ENCODE results near the gene MTHFD1L.

Gene MTHFD1L

DNA sequence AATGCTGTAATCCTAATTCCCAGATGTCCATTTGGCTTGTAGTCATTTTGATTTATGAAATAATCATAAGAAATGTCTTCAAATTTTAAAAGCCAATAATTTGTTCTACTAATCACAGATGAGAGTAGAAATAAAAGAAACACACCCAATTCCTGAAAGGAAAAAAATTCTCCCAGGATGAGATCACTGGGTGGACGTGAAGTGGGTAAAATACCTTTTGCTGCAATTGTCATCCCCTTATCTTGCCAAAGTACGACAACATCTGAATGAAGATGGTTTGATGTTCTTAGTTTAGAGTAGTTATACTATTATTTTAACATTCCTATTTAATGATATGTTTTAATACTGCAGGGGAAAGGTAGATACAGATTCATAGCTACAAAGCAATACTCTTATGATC lies 33.7 kb downstream of the MTHFD1L start:
- DNase-seq: no peak

- no peak for DNase-seq
Measured at GRCh38 chr6:150900049-150900448, 34.5 kb downstream of the MTHFD1L start.

GRCh38 chr6:150902142-150902776 lies 36.8 kb downstream of the MTHFD1L start:
- no peak for DNase-seq

- no peak for DNase-seq
Measured at GRCh38 chr6:150905769-150906168, 40.3 kb downstream of the MTHFD1L start.

- no peak for DNase-seq
Measured at GRCh38 chr6:150906641-150907326, 41.3 kb downstream of the MTHFD1L start.

DNA sequence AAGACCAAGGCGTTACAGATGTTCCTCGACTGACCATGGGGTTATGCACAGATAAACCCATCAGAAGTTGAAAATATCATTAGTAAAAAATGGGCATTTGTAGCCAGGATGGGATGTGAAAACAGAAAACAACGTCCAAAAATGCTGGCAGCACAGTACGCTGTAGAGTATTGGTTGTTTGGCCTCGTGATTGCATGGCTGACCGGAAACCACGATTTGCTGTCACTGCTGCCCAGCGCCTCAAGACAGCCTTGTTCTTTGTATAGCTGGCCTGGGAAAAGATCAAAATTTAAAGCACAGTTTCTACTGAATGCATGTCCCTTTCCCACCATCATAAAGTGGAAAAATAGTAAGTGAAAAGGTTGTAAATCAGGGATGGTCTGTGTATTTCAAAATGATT lies 41.9 kb downstream of the MTHFD1L start:
- no peak for DNase-seq

DNA sequence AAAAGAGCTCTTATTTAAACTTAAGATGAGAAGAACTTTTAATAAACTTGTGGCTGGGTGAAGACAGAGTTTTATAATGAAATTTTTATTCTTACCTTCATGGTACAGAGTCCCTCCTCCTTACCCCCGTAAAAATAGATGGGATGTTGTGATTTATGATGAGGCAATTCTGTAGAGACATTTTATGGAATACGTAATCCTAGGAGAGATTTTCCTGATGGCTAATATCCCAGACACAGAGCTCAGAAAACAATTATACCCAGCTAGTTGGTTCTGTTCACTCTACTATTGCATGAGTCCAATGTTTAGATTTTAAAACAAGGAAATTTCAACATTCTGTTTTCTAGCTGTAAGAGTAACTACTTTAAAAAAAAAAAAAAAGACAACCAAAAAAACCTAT lies 43.4 kb downstream of the MTHFD1L start:
- no peak for DNase-seq

DNA sequence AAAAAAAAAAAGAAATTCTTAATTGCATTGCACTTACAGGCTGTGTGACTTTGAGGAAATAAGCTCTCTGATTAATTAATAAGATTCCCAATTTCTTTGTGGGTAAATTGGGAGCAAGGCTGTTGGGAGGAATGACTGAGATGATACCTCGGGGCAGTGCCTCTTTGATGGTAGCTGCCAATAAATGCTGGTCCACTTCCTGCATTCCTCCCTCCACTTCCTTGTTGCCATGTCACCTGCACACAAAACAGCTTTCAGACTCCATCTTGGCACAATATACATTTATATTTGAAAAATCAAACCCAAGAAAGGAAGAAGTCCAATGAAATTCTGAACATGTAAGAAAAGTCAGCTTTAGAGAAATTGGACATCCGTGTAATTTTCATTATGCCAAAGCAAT lies 45.1 kb downstream of the MTHFD1L start:
- no peak for DNase-seq

DNA sequence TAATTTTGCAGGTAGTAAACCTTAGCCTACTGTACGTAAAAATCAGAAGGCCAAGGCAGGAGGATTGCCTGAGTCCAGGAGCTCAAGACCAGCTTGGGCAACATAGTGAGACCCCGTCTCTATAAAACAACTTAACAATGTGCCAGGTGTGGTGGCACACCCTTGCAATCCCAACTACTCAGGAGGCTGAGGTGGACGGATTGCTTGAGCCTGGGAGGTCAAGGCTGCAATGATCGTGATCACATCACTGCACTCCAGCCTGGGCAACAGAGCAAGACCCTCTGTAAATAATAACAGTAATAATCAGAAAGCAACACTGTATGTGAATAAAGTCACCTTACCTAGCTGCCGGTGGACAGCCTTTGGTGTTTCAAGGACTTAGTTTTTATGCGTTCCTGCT lies 48.9 kb downstream of the MTHFD1L start:
- DNase-seq: no peak

GRCh38 chr6:150915131-150915879 lies 49.8 kb downstream of the MTHFD1L start:
- no peak for DNase-seq

DNA sequence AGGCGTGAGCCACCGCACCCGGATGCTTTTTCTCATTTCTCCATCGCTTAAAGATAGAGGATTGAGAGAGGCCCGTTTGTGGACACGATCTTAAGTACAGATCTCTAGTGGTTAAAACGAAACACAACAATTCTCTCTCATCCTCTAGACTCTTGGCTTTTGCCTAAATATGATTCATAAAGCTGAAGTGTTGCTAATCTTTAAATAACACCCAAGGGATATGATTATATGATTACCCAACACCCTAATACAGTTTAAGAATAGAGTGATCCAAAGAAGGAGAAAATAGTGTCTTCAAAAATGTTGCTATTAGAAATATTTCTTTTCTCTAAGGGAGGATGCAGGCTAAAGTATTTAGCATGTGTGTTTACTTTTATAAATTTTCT lies 50.4 kb downstream of the MTHFD1L start:
- DNase-seq: no peak

DNA sequence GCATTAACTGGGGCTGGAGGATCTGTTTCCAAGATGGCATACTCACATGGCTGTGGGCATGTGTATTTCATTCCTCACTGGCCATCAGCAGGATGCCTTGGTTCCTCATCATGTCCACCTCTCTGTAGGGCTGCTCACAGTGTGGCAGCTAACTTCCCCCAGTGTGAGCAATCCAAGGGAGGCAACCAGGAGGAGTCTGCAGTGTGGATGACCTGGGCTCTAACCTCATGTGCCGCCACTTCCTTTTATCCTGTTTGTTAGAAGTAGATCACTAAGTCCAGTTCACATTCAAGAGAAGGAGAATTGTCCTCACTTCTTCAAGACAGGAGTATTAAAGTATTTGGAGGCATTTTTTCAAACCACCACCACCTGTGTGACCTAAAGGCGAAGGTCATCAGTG lies 54.4 kb downstream of the MTHFD1L start:
- no peak for DNase-seq

- DNase-seq: no peak
Measured at GRCh38 chr6:150922137-150922536, 56.6 kb downstream of the MTHFD1L start.

GRCh38 chr6:150924808-150925589 lies 59.5 kb downstream of the MTHFD1L start:
- DNase-seq: no peak

- DNase-seq: no peak
Measured at GRCh38 chr6:150925590-150925928, 60.1 kb downstream of the MTHFD1L start.

GRCh38 chr6:150925976-150926375 lies 60.5 kb downstream of the MTHFD1L start:
- DNase-seq: no peak

DNA sequence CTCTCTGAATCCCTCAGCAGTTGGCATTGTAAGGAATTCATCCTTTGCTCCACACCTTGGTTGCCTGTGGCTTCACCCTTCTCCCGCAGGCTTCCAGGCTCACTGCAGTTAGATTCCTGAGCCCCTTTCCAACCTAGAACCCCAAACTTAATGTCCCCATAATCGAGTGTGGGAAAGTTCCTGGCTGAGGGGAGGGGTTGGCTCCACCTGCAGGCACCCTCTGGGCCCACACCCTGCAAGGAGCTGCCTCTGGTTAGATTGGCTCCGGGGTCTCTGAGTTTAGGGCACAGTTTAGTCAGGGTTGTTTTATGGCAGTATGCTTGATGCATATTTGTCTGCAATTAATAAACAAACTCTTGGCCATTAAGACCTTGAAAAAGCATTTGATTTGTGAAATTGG lies 63.4 kb downstream of the MTHFD1L start:
- DNase-seq: no peak

DNA sequence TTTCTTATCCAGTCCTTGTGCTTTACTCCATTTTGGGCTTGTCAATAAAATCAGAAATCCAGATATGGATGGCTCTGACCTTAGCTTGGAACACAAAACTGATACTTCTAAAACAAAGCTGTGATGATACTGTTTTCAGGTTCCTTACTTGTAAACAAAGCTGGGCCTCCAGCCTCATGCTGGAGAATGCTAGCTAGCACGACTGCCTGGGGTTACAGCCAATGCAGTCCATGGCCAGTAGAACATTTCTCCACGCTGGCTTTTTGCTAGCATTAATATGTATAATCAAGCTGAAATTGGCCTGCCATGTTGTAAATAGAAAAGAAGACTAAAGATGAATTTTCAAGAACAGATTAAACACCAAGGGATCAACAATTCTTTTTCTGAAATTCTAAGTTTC lies 63.9 kb downstream of the MTHFD1L start:
- DNase-seq: no peak

DNA sequence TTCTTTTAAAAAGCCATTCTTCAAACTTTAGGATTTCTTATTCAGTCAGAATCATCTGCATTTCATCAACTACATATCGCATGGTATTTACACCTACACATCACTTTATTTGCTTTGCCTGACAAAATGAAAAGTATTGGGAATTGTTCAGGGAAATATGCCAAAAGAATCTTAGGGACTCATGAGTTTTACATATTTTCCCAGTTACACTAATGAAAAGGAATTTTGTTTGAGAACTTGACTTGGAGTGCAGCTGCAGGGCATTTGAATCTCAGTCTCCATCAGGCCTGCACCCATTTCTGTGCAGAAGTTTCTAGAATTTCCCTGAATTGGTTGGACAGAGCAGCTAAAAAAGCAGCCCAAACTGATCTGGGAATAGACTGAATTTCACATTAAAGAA lies 65.3 kb downstream of the MTHFD1L start:
- no peak for DNase-seq

GRCh38 chr6:150931405-150931804 lies 65.9 kb downstream of the MTHFD1L start:
- no peak for DNase-seq

- DNase-seq: no peak
Measured at GRCh38 chr6:150932996-150933395, 67.5 kb downstream of the MTHFD1L start.

DNA sequence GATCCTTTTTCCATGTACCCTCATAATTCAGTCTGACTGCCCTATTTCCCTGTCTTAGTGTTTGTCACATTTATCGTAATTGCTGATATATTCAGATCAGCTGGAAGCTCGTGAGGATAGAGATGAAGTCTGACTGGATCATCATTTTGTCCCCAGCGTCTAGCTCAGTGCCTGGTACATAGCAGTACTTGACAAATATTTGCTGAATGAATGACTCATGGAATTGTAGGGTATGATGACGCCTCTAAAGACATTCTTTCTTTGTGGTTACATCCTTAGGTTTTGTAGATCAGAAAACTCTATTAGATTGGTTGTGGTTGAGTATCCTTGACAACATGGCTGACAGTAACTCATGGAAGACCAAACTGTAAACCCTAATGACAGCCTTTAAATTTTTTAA lies 68.9 kb downstream of the MTHFD1L start:
- no peak for DNase-seq

DNA sequence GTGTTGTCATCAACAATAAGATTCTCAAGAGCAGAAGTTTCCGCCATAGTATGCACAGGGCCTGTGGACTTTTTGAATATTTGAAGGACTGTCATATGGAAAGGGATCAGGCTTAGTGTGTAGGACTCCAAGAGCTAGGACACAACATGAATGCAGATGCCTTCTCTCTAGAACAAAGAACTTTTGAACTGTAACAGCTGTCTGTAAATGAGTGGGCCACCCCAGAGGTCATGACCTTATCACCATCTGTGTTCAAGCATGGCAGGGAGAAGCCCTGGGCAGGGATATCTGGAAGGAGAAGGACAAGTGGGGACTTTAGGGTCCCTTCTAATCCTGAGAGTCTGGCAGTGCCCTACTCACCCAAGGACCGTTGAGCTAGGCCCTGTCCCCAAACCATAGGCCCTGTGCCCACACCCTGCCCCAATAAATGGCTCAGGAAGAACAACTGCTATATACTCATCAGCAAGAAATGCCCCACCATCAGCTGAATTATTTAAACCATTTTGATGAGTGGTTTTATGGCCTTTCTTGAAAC lies 70.6 kb downstream of the MTHFD1L start:
- DNase-seq: no peak

All from activated CD4-positive, alpha-beta T cell treated with anti-CD3 and anti-CD28 coated beads, Interleukin-2, amount 50 U/mL, for 1 hour (primary cell).